Breast epithelium (tissue), 3 donors: ENCODE results near the gene DDR2.

ENCODE experiments used
- POLR2A ChIP-seq: fragments of 450-650 bp; IDR thresholded peaks from one replicate; pipeline ENCODE4 v1.6.1; 2016; ENCODE audit warnings: antibody characterized with exemption, mild to moderate bottlenecking, moderate library complexity
- TF ChIP-seq, protein P1 (sequence below), 3 donors: fragments of 450-650 bp; IDR thresholded peaks; one replicate each; pipeline ENCODE4 v1.5.1; 2016 to 2017; ENCODE audit warnings: antibody characterized with exemption in 3 of 3, mild to moderate bottlenecking in 3 of 3, moderate library complexity in 3 of 3

- no peak for TF ChIP-seq POLR2A
- TF ChIP-seq, protein P1, sequence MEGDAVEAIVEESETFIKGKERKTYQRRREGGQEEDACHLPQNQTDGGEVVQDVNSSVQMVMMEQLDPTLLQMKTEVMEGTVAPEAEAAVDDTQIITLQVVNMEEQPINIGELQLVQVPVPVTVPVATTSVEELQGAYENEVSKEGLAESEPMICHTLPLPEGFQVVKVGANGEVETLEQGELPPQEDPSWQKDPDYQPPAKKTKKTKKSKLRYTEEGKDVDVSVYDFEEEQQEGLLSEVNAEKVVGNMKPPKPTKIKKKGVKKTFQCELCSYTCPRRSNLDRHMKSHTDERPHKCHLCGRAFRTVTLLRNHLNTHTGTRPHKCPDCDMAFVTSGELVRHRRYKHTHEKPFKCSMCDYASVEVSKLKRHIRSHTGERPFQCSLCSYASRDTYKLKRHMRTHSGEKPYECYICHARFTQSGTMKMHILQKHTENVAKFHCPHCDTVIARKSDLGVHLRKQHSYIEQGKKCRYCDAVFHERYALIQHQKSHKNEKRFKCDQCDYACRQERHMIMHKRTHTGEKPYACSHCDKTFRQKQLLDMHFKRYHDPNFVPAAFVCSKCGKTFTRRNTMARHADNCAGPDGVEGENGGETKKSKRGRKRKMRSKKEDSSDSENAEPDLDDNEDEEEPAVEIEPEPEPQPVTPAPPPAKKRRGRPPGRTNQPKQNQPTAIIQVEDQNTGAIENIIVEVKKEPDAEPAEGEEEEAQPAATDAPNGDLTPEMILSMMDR (IDR thresholded peaks at IDR 0.05), result no peak
Observed at GRCh38 chr1:162688521-162688920, 56.3 kb downstream of the DDR2 start.
